Liver (tissue), 9 donors: Measurements from ENCODE around the gene MLKL. TPM values are rescaled to one million over a fixed set of nuclear protein-coding genes. Genes with fewer than 3 reads are reported as not detected.
A peak's percentile ranks its signal among the peaks of the same experiment; 100 is the strongest.

Experiments
- DNase-seq: peaks from one replicate; pipeline ENCODE4 v3.0.0-alpha.2; 2017; ENCODE audit warnings: low spot score
- H3K27ac ChIP-seq, 2 donors: one replicate each; pipeline ENCODE4 v1.7.0; 2013; ENCODE audit warnings: inconsistent platforms in 2 of 2, low read length in 2 of 2, control low read depth in 1 of 2, low read depth in 1 of 2, mild to moderate bottlenecking in 1 of 2
- H3K27me3 ChIP-seq, 4 donors: one replicate each; pipeline versions ENCODE4 v1.6.1 to v1.7.0; 2013; ENCODE audit warnings: low read length in 3 of 4, inconsistent platforms in 1 of 4, mild to moderate bottlenecking in 1 of 4, moderate library complexity in 1 of 4; ENCODE audit not compliant: control insufficient read depth in 4 of 4, insufficient read depth in 4 of 4
- H3K36me3 ChIP-seq, 4 donors: one replicate each; pipeline versions ENCODE4 v1.6.1 to v1.7.0; 2013; ENCODE audit warnings: low read length in 3 of 4, mild to moderate bottlenecking in 3 of 4, low read depth in 1 of 4, moderate library complexity in 1 of 4; ENCODE audit not compliant: control insufficient read depth in 4 of 4, insufficient read depth in 3 of 4
- H3K4me1 ChIP-seq, 4 donors: one replicate each; pipeline versions ENCODE4 v1.6.1 to v1.7.0; 2013; ENCODE audit warnings: low read length in 3 of 4, mild to moderate bottlenecking in 3 of 4, moderate library complexity in 1 of 4; ENCODE audit not compliant: control insufficient read depth in 4 of 4, insufficient read depth in 4 of 4
- H3K4me3 ChIP-seq, 3 donors: one replicate each; pipeline versions ENCODE4 v1.6.1 to v1.7.0; 2013; ENCODE audit warnings: low read length in 3 of 3, control low read depth in 1 of 3, low read depth in 1 of 3, mild to moderate bottlenecking in 1 of 3
- H3K9ac ChIP-seq, 2 donors: one replicate each; pipeline ENCODE4 v1.7.0; 2013; ENCODE audit warnings: low read length in 2 of 2, mild to moderate bottlenecking in 2 of 2, moderate library complexity in 2 of 2, control low read depth in 1 of 2, low read depth in 1 of 2
- H3K9me3 ChIP-seq, 4 donors: one replicate each; pipeline versions ENCODE4 v1.6.1 to v1.7.0; 2013; ENCODE audit warnings: low read length in 3 of 4; ENCODE audit not compliant: control insufficient read depth in 4 of 4
- ATF3 ChIP-seq: IDR thresholded peaks from 2 replicates; pipeline ENCODE4 v1.6.1; 2016; ENCODE audit warnings: antibody characterized with exemption
- CTCF ChIP-seq: fragments of 150-350 bp; IDR thresholded peaks from 2 replicates; pipeline ENCODE4 v1.5.1; 2017; ENCODE audit warnings: improper control_type of control experiment, low read depth, low read length; ENCODE audit not compliant: missing input control
- EGR1 ChIP-seq, 2 donors: IDR thresholded peaks; 2 replicates each; pipeline ENCODE4 v1.6.1; 2016 to 2018; ENCODE audit warnings: antibody characterized with exemption in 2 of 2, low read depth in 2 of 2
- FOXA1 ChIP-seq: IDR thresholded peaks from 2 replicates; pipeline ENCODE4 v1.6.1; 2016; ENCODE audit warnings: antibody characterized with exemption
- FOXA2 ChIP-seq: IDR thresholded peaks from 2 replicates; pipeline ENCODE4 v1.6.1; 2016; ENCODE audit warnings: antibody characterized with exemption
- GABPA ChIP-seq, 2 donors: IDR thresholded peaks in 1 of 2; conservative IDR thresholded peaks in 1 of 2; 2 replicates each; pipeline ENCODE4 v1.6.1; 2016; ENCODE audit warnings: antibody characterized with exemption in 2 of 2, mild to moderate bottlenecking in 1 of 2, moderate library complexity in 1 of 2
- HNF4A ChIP-seq, 2 donors: conservative IDR thresholded peaks; 2 replicates each; pipeline ENCODE4 v1.6.1; 2016; ENCODE audit warnings: antibody characterized with exemption in 2 of 2, mild to moderate bottlenecking in 2 of 2
- HNF4G ChIP-seq: IDR thresholded peaks from 2 replicates; pipeline ENCODE4 v1.6.1; 2016; ENCODE audit warnings: antibody characterized with exemption
- JUND ChIP-seq, 2 donors: IDR thresholded peaks; 2 replicates each; pipeline ENCODE4 v1.6.1; 2016; ENCODE audit warnings: antibody characterized with exemption in 2 of 2
- MAX ChIP-seq: IDR thresholded peaks from 2 replicates; pipeline ENCODE4 v1.6.1; 2016; ENCODE audit warnings: antibody characterized with exemption
- NR2F2 ChIP-seq: IDR thresholded peaks from 2 replicates; pipeline ENCODE4 v1.6.1; 2016; ENCODE audit warnings: antibody characterized with exemption
- RAD21 ChIP-seq, 2 donors: IDR thresholded peaks; 2 replicates each; pipeline ENCODE4 v1.6.1; 2016; ENCODE audit warnings: antibody characterized with exemption in 2 of 2, mild to moderate bottlenecking in 2 of 2
- REST ChIP-seq: IDR thresholded peaks from 2 replicates; pipeline ENCODE4 v1.6.1; 2016; ENCODE audit warnings: antibody characterized with exemption, mild to moderate bottlenecking
- RXRA ChIP-seq, 2 donors: IDR thresholded peaks; 2 replicates each; pipeline ENCODE4 v1.6.1; 2017 to 2018; ENCODE audit warnings: antibody characterized with exemption in 2 of 2, mild to moderate bottlenecking in 1 of 2
- SP1 ChIP-seq: IDR thresholded peaks from 2 replicates; pipeline ENCODE4 v1.6.1; 2018; ENCODE audit warnings: antibody characterized with exemption, mild to moderate bottlenecking
- TAF1 ChIP-seq: conservative IDR thresholded peaks from 2 replicates; pipeline ENCODE4 v1.6.1; 2016; ENCODE audit warnings: antibody characterized with exemption, mild to moderate bottlenecking
- YY1 ChIP-seq: IDR thresholded peaks from 2 replicates; pipeline ENCODE4 v1.6.1; 2016; ENCODE audit warnings: antibody characterized with exemption, mild to moderate bottlenecking
- ZBTB33 ChIP-seq: IDR thresholded peaks from 2 replicates; pipeline ENCODE4 v1.6.1; 2016; ENCODE audit warnings: antibody characterized with exemption
- WGBS: extraction: QIAGEN DNeasy Blood & Tissue Kit; methylation state at CpG from one replicate; pipeline ENCODE4 v1.1.7; 2013; 5-methylcytosine and 5-hydroxymethylcytosine counted together
- polyA plus RNA-seq, 2 donors: library from polyadenylated mRNA; stranded (reverse) in 1 of 2; unstranded in 1 of 2; fragments of 200-250 nt in 1 of 2; fragments of >200 nt in 1 of 2; fragmentation: Nextera tagmentation in 1 of 2; extraction: Ambion mirVana in 1 of 2; gene quantifications; one replicate each; pipeline versions ENCODE4 v1.2.1 to v1.2.3, GENCODE V29; 2013 to 2015
- total RNA-seq, 2 donors: library from RNA; depleted of rRNA; stranded (reverse); fragments of >200 nt; gene quantifications; one replicate each; pipeline ENCODE4 v1.2.3, GENCODE V29; 2014
- donor health status: healthy.
- donor health status: healthy.
- donor health status: healthy.
- donor health status: healthy.
- donor health status: healthy.

MLKL gene
- total and polyA plus RNA-seq, 4 donors: 2.5 to 7.6 (median 3.6) TPM

- peak; percentile 52 for DNase-seq
- H3K27ac ChIP-seq: peak overlapping the region; percentile 75 to 86
- H3K36me3 ChIP-seq: peaks cover 7 to 8% (median 7%) of the 10 kb centered on the region in 4 donors
These were observed 73.0 kb downstream of the MLKL start for GRCh38 chr16:74627506-74628220.

More at GRCh38 chr16:74627506-74628220, 73.0 kb downstream of the MLKL start:
- no peaks in the 10 kb centered on the region for H3K9me3 ChIP-seq
- WGBS: 39% methylated on average over 6 of the region's 6 CpGs
- TF ChIP-seq ZBTB33 (no peak), NR2F2 (peak; percentile 53), CTCF (peak; percentile 47), EGR1 (IDR thresholded peaks at IDR 0.05; ENCODE audit: low read depth in 2 of 2) (no peak), YY1 (peak; percentile 88), HNF4G (no peak), RXRA (IDR thresholded peaks at IDR 0.05) (peak; percentile 84 to 91), FOXA2 (peak; percentile 73), HNF4A (conservative IDR thresholded peaks at IDR 0.05) (peak; percentile 70 to 83), ATF3 (no peak), MAX (peak; percentile 67), JUND (IDR thresholded peaks at IDR 0.05) (no peak), SP1 (peak; percentile 87), TAF1 (no peak), FOXA1 (peak; percentile 78), GABPA (IDR thresholded peaks at IDR 0.05 in 1 of 2, conservative IDR thresholded peaks at IDR 0.05 in 1 of 2) (peak in 1 of 2 donors; percentile 31), REST (peak; percentile 64), RAD21 (IDR thresholded peaks at IDR 0.05) (peak; percentile 50 to 72)
- no peaks in the 10 kb centered on the region for H3K27me3 ChIP-seq
- H3K4me1 ChIP-seq: peaks cover 10 to 54% (median 33%) of the 10 kb centered on the region in 4 donors
- H3K9ac ChIP-seq: peak overlapping the region; percentile 1 to 42
- H3K4me3 ChIP-seq: no peak overlapping the region
